B cell (primary cell): ENCODE data around the gene CHRNA4. TPM values are rescaled to one million over a fixed set of nuclear protein-coding genes. Genes with fewer than 3 reads are reported as not detected.

ENCODE experiments used
- ATAC-seq: fragments of 200-7000 bp; cut with Tn5 transposase; one replicate; pipeline ENCODE4 v1.10.0; 2021; ENCODE audit warnings: low read depth, mild to moderate bottlenecking, moderate number of reproducible peaks, moderate library complexity
- CTCF ChIA-PET: fragments of 350-600 bp; sonication (Branson Sonifier 250); formaldehyde crosslinking; loops from one replicate; lab custom pipeline; 2021; ENCODE audit warnings: antibody characterized with exemption, inconsistent platforms; lab: Charles Lee
- POLR2A ChIA-PET: fragments of 350-600 bp; sonication (Branson Sonifier 250); formaldehyde crosslinking; loops from one replicate; lab custom pipeline; 2021; ENCODE audit warnings: antibody characterized with exemption; lab: Charles Lee
- DNase-seq: peaks from one replicate; pipeline ENCODE4 v3.0.0; 2013
- H2AFZ ChIP-seq: 2 replicates; pipeline ENCODE4 v1.6.1; 2012; ENCODE audit warnings: mild to moderate bottlenecking, low read depth, low read length; ENCODE audit not compliant: insufficient read depth, poor library complexity, severe bottlenecking
- H3K27ac ChIP-seq, 2 donors: 1 replicate in 1 of 2; 2 replicates in 1 of 2; pipeline ENCODE4 v1.5.1; 2012 to 2013; ENCODE audit warnings: low read length in 2 of 2, mild to moderate bottlenecking in 2 of 2, moderate library complexity in 1 of 2
- H3K27me3 ChIP-seq, 4 experiments: fragments of 200-600 bp in 1 of 4; sonication (generic) in 1 of 4; replicated peaks in 1 of 4; 1 replicate in 2 of 4; 2 replicates in 2 of 4; pipeline versions ENCODE4 v1.6.1 to v1.7.0; 2013 to 2016; ENCODE audit warnings: low read length in 3 of 4, mild to moderate bottlenecking in 2 of 4, mixed read lengths in 1 of 4, moderate library complexity in 1 of 4; ENCODE audit not compliant: insufficient read depth in 4 of 4, control insufficient read depth in 3 of 4; ENCODE audit errors: control extremely low read depth in 1 of 4
- H3K36me3 ChIP-seq, 2 experiments: replicated peaks in 1 of 2; 1 replicate in 1 of 2; 2 replicates in 1 of 2; pipeline versions ENCODE4 v1.6.1 to v1.7.1; 2013; ENCODE audit warnings: low read length in 1 of 2; ENCODE audit not compliant: insufficient read depth in 2 of 2, control insufficient read depth in 1 of 2; ENCODE audit errors: control extremely low read depth in 1 of 2, extremely low read depth in 1 of 2
- H3K4me1 ChIP-seq, 2 donors: fragments of 200-600 bp in 1 of 2; sonication (generic) in 1 of 2; 1 replicate in 1 of 2; 2 replicates in 1 of 2; pipeline versions ENCODE4 v1.5.1 to v1.6.1; 2013 to 2017; ENCODE audit warnings: low read length in 2 of 2; ENCODE audit not compliant: control insufficient read depth in 2 of 2, insufficient read depth in 2 of 2
- H3K4me2 ChIP-seq: replicated peaks from 2 replicates; pipeline ENCODE3; 2012; ENCODE audit warnings: mild to moderate bottlenecking, low read depth, low read length; ENCODE audit not compliant: poor library complexity, severe bottlenecking
- H3K4me3 ChIP-seq, 5 experiments: fragments of 200-600 bp in 1 of 5; sonication (generic) in 1 of 5; 1 replicate in 3 of 5; 2 replicates in 2 of 5; pipeline versions ENCODE4 v1.5.1 to v1.7.0; 2011 to 2016; ENCODE audit warnings: low read length in 4 of 5, mild to moderate bottlenecking in 4 of 5, low read depth in 2 of 5, control low read depth in 1 of 5, moderate library complexity in 1 of 5; ENCODE audit not compliant: insufficient read depth in 1 of 5; ENCODE audit errors: control extremely low read depth in 1 of 5, extremely low read depth in 1 of 5
- H3K79me2 ChIP-seq: fragments of 200-600 bp; sonication (generic); one replicate; pipeline ENCODE4 v1.6.0; 2016; ENCODE audit warnings: low read length; ENCODE audit not compliant: control insufficient read depth, insufficient read depth
- H3K9ac ChIP-seq: fragments of 200-600 bp; sonication (generic); 2 replicates; pipeline ENCODE4 v1.6.1; 2017; ENCODE audit warnings: mild to moderate bottlenecking, low read length, moderate library complexity
- H3K9me3 ChIP-seq, 3 donors: one replicate each; pipeline versions ENCODE4 v1.6.1 to v1.7.1; 2013; ENCODE audit warnings: low read length in 2 of 3; ENCODE audit not compliant: control insufficient read depth in 2 of 3, insufficient read depth in 1 of 3; ENCODE audit errors: control extremely low read depth in 1 of 3
- H4K20me1 ChIP-seq: 2 replicates; pipeline ENCODE4 v1.6.0; 2012; ENCODE audit warnings: mild to moderate bottlenecking, low read length; ENCODE audit not compliant: insufficient read depth, control insufficient read depth, poor library complexity, severe bottlenecking
- H3K27ac Mint-ChIP-seq: one replicate; pipeline ENCODE4 v1.8.0; 2021; ENCODE audit warnings: mixed read lengths
- H3K27me3 Mint-ChIP-seq: one replicate; pipeline ENCODE4 v1.8.0; 2021; ENCODE audit warnings: mixed read lengths
- H3K4me1 Mint-ChIP-seq: one replicate; pipeline ENCODE4 v1.8.0; 2021; ENCODE audit warnings: mixed read lengths
- H3K4me3 Mint-ChIP-seq: one replicate; pipeline ENCODE4 v1.8.0; 2021; ENCODE audit warnings: mixed read lengths
- H3K9me3 Mint-ChIP-seq: one replicate; pipeline ENCODE4 v1.8.0; 2022; ENCODE audit warnings: mixed read lengths; ENCODE audit not compliant: insufficient read depth
- CTCF ChIP-seq: fragments of 200-600 bp; IDR thresholded peaks from one replicate; pipeline ENCODE4 v1.8.0; 2022; ENCODE audit warnings: antibody characterized with exemption, mild to moderate bottlenecking
- EZH2 ChIP-seq: IDR thresholded peaks from 2 replicates; pipeline ENCODE4 v1.6.1; 2012; ENCODE audit warnings: borderline replicate concordance, low read depth, mild to moderate bottlenecking, moderate library complexity, low read length; ENCODE audit not compliant: insufficient read depth, poor library complexity, severe bottlenecking
- WGBS: methylation state at CpG from one replicate; pipeline ENCODE4 v1.1.5; 2013; ENCODE audit warnings: missing lambda C conversion rate; ENCODE audit not compliant: insufficient coverage; 5-methylcytosine and 5-hydroxymethylcytosine counted together
- intact Hi-C: fragments of 100-400 bp; cut with micrococcal nuclease; formaldehyde crosslinking; loops from one replicate; pipeline ENCODE4 v1.10.0; 2022
- polyA plus RNA-seq: library from polyadenylated mRNA; depleted of rRNA; stranded (reverse); fragments of >200 nt; gene quantifications from 2 replicates; pipeline ENCODE4 v1.2.3, GENCODE V29; 2012
- total RNA-seq, 2 donors: library from RNA; stranded (reverse); fragments of 120-200 nt in 1 of 2; gene quantifications; 1 replicate in 1 of 2; 2 replicates in 1 of 2; pipeline versions ENCODE4 v1.2.3 to v1.2.4, GENCODE V29; 2013 to 2022

Gene CHRNA4
- total and polyA plus RNA-seq, 2 donors (not counting 1 experiment from before 2014, with no cell fraction given): not detected

DNA sequence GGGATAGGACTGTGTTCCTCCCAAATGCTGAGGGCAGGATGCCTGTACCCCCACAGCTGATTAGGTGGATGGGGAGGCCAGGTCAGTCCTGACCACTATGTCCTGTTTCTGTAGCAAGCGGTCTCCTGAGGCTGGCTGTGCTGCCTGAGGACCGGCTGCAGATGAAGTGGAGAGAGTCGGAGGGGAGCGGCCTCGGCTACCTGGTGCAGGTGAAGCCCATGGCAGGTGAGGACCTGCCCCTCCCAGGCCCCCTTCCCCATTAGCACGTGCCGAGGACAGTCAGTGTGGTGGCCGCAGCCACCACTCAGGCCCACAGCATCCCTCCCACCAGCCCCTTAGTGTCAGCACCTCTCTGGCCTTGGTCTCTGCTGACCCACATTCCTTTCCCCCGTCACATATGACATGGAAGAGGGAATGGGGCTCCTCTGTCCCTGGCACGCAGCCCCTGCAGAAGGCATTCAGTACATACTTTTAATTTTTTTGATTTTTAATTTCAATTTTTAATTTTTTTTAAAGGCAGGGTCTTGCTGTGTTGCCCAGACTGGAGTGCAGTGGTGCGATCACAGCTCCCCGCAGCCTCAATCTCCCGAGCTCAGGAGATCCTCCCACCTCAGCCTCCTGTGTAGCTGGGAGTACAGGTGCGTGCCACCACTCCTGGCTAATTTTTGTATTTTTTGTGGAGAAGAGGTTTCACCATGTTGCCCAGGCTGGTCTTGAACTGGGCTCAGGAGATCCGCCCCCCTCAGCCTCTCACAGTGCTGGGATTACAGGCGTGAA, 63.2 kb downstream of the CHRNA4 start:
- peaks cover 5% of the 10 kb centered on the region for H3K9me3 Mint-ChIP-seq
- TF ChIP-seq CTCF: no peak
- no peak for TF ChIP-seq EZH2
- intact Hi-C loops: no loop called here
- peaks cover 0 to 36% (median 0%) of the 10 kb centered on the region in 4 experiments for H3K27me3 ChIP-seq
- H2AFZ ChIP-seq: no peak overlapping the region
- ChIA-PET POLR2A (no interaction called here), CTCF (no interaction called here)
- 86% methylated on average over 7 of the region's 16 CpGs for WGBS
- H4K20me1 ChIP-seq: no peaks in the 10 kb centered on the region
- H3K4me3 Mint-ChIP-seq: no peak overlapping the region
- no peak overlapping the region for H3K4me2 ChIP-seq
- H3K4me3 ChIP-seq: no peak overlapping the region
- no peaks in the 10 kb centered on the region for H3K79me2 ChIP-seq
- no peaks in the 10 kb centered on the region for H3K4me1 Mint-ChIP-seq
- H3K27me3 Mint-ChIP-seq: peaks cover 39% of the 10 kb centered on the region
- H3K9me3 ChIP-seq: peaks cover 0 to 18% (median 4%) of the 10 kb centered on the region in 3 donors
- no peaks in the 10 kb centered on the region for H3K4me1 ChIP-seq
- H3K27ac Mint-ChIP-seq: no peak overlapping the region
- no peak overlapping the region for H3K9ac ChIP-seq
- ATAC-seq: no peak
- no peaks in the 10 kb centered on the region for H3K36me3 ChIP-seq
- no peak overlapping the region for H3K27ac ChIP-seq
- DNase-seq: no peak

GRCh38 chr20:63297371-63297781, 63.8 kb downstream of the CHRNA4 start:
- Histone ChIP-seq H3K27ac (no peak overlapping the region), H3K4me3 (no peak overlapping the region), H3K79me2 (no peaks in the 10 kb centered on the region), H3K9ac (no peak overlapping the region), H3K4me1 (no peaks in the 10 kb centered on the region), H4K20me1 (no peaks in the 10 kb centered on the region), H3K27me3 (peaks cover 0 to 36% (median 0%) of the 10 kb centered on the region in 4 experiments), H3K4me2 (no peak overlapping the region), H2AFZ (no peak overlapping the region), H3K36me3 (no peaks in the 10 kb centered on the region), H3K9me3 (peaks cover 0 to 13% (median 4%) of the 10 kb centered on the region in 3 donors)
- H3K27ac Mint-ChIP-seq: no peak overlapping the region
- H3K9me3 Mint-ChIP-seq: peaks cover 5% of the 10 kb centered on the region
- TF ChIP-seq EZH2 (no peak), CTCF (no peak)
- ATAC-seq (no peak), DNase-seq (no peak)
- no peak overlapping the region for H3K4me3 Mint-ChIP-seq
- no peaks in the 10 kb centered on the region for H3K4me1 Mint-ChIP-seq
- H3K27me3 Mint-ChIP-seq: peaks cover 39% of the 10 kb centered on the region
- WGBS: 81% methylated on average over 10 of the region's 11 CpGs
- ChIA-PET POLR2A (no interaction called here), CTCF (no interaction called here)
- intact Hi-C loops: no loop called here
